Measurements from ENCODE around the gene CCDC6.
A peak's percentile ranks its signal among the peaks of the same experiment; 100 is the strongest.
"Not testable (repeated sequence)": the region's sequence is repeated elsewhere in the genome, so short reads cannot be mapped to it uniquely, and the experiment has no call there.

CCDC6 gene

GRCh38 chr10:59906417-59907202, at the start of gene CCDC6:
Gene CCDC6 (minus strand): TSS chr10:59906556. CDS start chr10:59906424, 132 bp downstream.
- peak; percentile 87 for DNase-seq

- DNase-seq: no peak
Measured at GRCh38 chr10:59954296-59954695, 47.9 kb upstream of the CCDC6 start.

- not testable (repeated sequence) for DNase-seq
Measured at GRCh38 chr10:59953711-59954110, 47.4 kb upstream of the CCDC6 start.

DNA sequence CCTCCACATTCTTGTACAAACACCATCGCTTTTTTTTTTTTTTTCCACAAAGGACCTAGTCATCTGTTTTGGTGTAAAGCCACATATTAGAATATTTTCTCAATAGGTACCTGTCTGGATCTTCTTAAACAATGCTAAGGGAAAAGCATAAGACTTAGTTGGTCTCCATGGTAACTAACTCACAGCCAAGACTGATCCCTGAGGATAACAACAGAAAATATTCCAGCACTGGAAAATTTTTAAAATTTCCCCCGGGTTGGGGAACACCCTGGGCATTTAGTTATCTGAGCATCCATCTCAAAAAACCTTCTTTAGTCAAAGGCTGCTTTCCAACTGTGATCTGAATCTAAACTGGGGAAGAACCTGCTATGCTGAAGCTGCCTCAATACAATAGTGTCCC, 43.7 kb upstream of the CCDC6 start:
- DNase-seq: no peak

GRCh38 chr10:59949608-59950007, 43.3 kb upstream of the CCDC6 start:
- DNase-seq: no peak

- no peak for DNase-seq
Measured at GRCh38 chr10:59945991-59946390, 39.6 kb upstream of the CCDC6 start.

GRCh38 chr10:59945590-59945989, 39.2 kb upstream of the CCDC6 start:
- no peak for DNase-seq

DNA sequence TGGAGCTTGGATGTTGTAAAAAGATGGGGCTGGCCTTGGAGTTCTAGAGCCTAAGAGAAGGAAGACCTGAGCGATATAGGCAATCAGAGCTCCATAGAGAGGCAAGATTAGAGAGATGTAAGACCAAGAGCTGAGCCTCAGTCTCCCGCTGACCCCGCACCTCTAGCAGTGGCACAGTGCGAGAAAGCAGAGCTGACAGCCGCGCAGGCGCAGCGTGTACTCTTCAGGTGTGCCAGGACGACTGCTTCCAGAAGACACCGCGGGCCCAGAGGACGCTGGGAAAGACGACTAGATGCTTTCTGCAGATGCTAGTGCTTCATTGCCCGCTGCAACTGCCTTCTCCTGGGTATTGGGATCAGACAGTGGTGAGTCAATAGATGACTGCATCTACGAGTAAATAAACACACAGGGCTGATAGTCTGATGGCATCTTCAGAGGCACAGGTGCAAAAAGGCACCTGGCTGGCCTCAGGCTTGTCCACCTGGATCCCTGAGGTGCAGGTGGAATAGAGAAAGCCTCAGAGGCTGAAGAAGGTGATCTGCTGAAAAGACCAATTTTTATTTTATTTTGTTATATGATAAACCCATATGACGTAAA, 38.1 kb upstream of the CCDC6 start:
- DNase-seq: no peak

DNA sequence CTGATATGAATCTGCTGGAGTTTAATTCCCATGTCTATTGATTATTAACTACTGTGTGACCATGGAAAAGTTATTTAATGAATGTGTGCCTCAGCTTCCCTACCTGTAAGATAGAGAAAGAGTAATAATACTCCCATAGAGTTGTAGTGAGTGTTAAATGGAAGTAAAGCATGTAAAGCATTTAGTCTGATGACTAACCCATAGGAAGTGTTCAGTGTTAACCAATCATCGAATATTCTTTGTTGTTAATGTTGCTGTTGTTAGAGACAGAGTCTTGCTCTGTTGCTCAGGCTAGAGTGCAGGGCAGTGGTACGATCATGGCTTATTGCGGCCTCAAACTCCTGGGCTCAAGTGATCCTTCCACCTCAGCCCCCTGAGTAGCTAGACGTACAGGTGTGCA, 36.2 kb upstream of the CCDC6 start:
- DNase-seq: no peak

- no peak for DNase-seq
Measured at GRCh38 chr10:59937720-59938119, 31.4 kb upstream of the CCDC6 start.

DNA sequence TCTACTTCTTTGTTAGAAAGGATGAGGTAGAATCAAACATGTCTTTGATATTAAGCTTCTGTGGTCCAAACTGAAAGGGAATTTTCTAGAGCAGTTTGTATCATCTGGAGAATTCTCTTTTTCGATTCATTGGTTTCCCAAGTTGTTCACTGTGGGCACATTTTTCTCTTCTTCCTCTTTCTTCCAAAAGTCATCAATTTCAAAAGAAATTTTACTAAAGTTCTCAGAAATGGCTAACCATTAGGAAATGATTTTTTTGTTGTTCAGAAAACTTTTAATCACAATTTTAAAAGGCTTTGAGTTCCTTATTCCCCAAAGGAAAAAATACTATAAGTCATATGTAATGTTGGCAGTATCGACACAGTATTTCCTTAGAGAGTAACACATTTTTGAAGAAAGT, 28.3 kb upstream of the CCDC6 start:
- DNase-seq: no peak

DNA sequence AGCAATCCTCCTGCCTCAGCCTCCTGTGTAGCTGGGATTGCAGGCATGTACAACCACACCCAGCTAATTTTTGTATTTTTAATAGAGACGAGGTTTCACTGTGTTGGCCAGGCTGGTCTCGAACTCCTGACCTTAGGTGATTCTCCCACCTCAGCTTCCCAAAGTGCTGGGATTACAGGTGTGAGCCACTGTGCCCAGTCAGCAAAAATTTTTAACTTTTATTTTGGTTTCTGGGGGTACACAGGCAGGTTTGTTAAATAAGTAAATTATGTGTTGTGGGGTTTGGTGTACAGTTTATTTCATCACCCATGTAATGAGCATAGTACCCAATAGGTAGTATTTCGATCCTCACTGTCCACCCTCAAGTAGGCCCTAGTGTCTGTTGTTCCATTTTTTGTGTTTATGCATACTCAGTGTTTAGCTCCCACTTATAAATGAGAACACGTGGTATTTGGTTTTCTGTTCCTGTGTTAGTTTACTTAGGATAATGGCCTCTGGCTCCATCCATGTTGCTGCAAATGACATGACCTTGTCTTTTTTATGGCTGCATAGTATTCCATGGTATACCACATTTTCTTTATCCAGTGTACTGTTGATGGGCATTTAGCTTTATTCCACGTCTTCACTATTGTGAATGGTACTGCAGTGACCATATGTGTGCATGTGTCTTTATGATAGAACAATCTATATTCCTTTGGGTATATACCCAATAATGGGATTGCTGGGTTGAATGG, 24.6 kb upstream of the CCDC6 start:
- DNase-seq: not testable (repeated sequence)

- no peak for DNase-seq
Measured at GRCh38 chr10:59926086-59926485, 19.7 kb upstream of the CCDC6 start.

GRCh38 chr10:59922907-59923306, 16.6 kb upstream of the CCDC6 start:
- no peak for DNase-seq

GRCh38 chr10:59917922-59918321, 11.6 kb upstream of the CCDC6 start:
- no peak for DNase-seq

- no peak for DNase-seq
Measured at GRCh38 chr10:59913547-59914237, 7.3 kb upstream of the CCDC6 start.

DNA sequence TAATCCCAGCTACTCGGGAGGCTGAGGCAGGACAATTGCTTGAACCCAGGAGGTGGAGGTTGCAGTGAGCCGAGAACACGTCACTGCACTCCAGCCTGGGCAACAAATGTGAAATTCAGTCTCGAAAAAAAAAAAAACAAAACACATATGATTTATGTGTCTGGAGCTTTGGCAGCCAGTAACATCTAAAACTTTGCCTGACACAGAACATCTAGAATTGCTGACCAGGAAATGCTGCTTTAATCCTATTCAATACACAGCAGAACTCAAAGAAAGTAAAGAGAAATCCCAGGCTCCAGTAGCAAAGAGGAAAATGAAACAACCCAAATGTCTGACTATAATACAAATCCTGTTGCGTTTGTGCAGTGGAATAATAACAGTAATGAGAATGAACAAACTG, 4.5 kb upstream of the CCDC6 start:
- no peak for DNase-seq

DNA sequence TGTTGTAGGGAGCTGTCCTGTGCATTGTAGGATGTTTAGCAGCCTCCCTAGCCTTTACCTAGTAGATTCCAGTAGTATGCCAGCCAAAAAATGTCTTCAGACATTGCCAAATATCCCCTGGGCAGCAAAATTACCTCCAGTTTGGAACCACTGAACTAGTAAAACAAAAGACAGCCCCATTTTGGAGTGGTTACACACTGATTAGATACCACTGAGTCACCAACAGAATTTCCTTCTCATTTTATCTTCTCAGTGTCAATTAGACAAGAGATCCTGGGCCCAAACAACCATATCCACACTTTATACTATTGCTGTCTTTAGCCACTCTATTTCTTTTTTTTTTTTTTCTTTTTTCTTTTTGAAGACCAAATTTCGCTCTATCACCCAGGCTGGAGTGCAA, 3.5 kb upstream of the CCDC6 start:
- DNase-seq: no peak

DNA sequence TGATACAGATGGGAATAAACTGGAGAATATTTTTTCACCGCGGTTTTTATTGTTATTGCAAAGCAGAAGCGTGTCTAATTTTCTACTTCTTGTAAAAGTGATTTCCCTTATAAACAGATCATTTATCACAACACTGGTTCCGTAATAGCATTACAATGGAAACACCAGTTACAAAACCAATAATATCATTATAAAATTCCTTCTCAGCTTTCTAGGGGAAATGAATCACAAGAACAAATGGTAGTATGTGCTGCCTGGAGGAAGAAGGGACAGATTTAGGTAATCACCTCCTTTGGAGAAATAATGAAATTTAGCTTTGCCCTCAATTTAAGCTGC, 2.4 kb upstream of the CCDC6 start:
- no peak for DNase-seq

DNA sequence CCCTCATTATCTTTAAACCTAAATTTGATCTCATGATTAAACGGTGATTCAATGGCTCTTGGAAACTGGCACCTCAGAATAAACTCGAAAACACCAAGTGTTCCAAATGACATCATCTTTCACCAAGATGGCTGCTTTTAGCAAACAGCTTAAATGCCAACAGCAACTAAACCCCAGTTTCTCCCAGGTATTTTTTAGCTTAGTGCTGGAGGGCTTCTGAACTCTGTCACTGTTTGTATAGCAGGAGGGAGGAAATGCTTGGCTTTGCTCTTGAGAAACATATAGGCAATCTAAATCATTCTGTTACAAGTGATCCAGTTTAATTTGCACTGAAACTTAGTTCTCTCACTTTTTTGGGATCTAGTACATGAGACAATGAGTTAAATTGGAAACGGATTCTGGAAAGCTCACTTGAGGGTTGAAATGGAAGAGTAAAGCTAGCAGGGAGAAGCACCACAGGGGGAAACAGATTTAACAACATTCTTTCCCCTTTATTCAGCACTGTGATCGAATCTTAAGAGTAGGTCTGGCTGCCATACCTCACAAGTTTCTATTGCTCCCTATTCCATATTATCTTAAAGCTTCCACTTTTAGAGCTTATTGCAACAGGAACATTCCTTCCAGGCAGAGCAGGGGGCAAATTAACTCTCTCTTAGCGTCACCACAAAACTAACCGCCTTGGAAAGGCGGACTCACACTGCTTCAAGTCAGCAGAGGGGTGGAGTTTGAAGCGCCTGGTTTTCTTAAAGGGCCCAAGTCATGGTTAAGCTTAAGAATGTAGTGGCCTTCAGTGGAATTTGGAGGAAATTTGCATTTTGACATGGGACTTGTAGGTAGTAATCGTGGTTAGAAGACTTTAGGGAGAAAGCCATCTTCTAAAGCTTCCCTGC, 1.8 kb upstream of the CCDC6 start:
- DNase-seq: no peak

DNA sequence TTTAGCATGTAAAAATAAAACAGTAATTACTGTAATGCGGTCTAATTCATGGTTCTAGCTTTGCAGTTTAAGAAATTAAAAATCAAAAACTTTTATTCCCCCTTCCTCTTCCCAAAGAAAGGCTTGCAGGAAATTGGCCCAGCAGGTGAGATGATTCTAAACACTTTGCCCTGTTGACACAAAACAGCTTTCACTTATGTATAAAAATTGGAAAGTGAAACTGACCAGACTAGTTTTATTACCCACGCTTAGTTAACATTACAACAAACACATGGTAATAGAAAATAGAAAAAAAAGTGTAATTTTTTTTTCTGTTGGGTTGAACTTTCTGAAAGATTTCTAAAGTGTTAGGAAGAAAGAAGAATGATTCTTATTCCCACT, 1.2 kb upstream of the CCDC6 start:
- no peak for DNase-seq

- DNase-seq: no peak
Measured at GRCh38 chr10:59905731-59906416, 482 bp downstream of the CCDC6 start.
